Measurements from ENCODE around the gene PACSIN1. TPM values are rescaled to one million over a fixed set of nuclear protein-coding genes. Genes with fewer than 3 reads are reported as not detected.

Gene PACSIN1
- total RNA-seq, 1 experiment from 2014 or later: 7.0 TPM

DNA sequence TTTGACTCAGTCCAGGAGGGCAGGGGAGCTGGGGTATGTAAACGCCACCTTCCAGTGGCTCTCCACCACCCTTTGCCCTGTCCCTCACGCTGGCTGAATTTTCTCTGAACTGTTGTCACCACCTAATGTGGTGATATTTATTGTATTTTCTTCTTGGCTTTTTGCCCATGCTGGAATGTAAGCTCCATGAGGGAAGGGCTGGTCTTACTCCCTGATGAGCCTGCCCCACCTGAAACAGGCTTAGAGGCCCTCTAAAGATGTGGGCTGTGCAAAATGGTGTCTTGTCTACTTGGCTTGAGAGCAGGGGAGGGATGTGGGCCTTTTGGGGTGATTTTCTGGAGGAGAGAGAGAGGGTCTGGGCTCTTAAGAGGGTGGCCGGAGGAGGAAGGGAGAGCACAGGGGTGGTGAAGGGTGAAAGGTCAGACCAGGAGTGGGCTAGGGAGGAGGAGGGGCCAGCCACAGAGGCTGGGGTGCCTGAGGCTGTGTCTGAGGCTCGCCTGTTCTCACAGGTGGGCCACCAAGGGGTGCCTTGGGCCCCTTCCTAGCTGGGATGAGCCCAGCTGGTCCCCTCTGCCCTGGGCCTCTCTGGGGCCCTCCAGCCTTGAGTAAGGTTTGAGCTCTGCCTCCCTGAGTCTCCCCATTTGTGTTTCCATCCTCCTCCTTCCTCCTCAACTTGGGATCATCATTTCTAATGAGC, 52.9 kb downstream of the PACSIN1 start:
- Histone ChIP-seq H4K91ac (ENCODE audit: insufficient read length, low read depth, low read length) (no peak overlapping the region), H2BK20ac (ENCODE audit: low read depth, low read length, poor library complexity, severe bottlenecking) (no peak overlapping the region), H3K27me3 (ENCODE audit: insufficient read depth, low read length) (no peaks in the 10 kb centered on the region), H3K79me1 (ENCODE audit: insufficient read depth, low read depth, low read length, poor library complexity, severe bottlenecking) (no peaks in the 10 kb centered on the region), H3K4me1 (ENCODE audit: insufficient read depth, low read length) (peaks cover 1% of the 10 kb centered on the region; the same call in 1 of the 2 replicates), H3K18ac (ENCODE audit: insufficient read length, low read depth, low read length) (no peak overlapping the region), H3K23ac (ENCODE audit: insufficient read length, low read depth, low read length) (no peak overlapping the region), H3K56ac (ENCODE audit: insufficient read length, low read depth, low read length) (no peak overlapping the region), H4K5ac (ENCODE audit: insufficient read length, low read depth, low read length) (no peak overlapping the region), H2AK5ac (ENCODE audit: insufficient read length, low read length) (no peak overlapping the region), H3K9ac (ENCODE audit: extremely low read depth, insufficient read length, low read length) (no peak overlapping the region), H3T11ph (ENCODE audit: low read length) (no peak overlapping the region), H3K23me2 (ENCODE audit: insufficient read length, low read depth, low read length, poor library complexity, severe bottlenecking) (peaks cover 9% of the 10 kb centered on the region), H3K4me2 (ENCODE audit: insufficient read depth, insufficient read length, low read length) (no peak overlapping the region), H3K79me2 (ENCODE audit: insufficient read depth, low read length) (no peaks in the 10 kb centered on the region), H3K14ac (ENCODE audit: insufficient read depth, low read length) (no peak overlapping the region), H2BK120ac (ENCODE audit: low read depth, low read length, poor library complexity, severe bottlenecking) (no peak overlapping the region), H2BK5ac (ENCODE audit: insufficient read length, low read length) (no peak overlapping the region), H3K9me3 (ENCODE audit: control insufficient read depth, low read depth, low read length) (no peaks in the 10 kb centered on the region), H2AFZ (ENCODE audit: low read length) (no peak overlapping the region), H2BK12ac (ENCODE audit: insufficient read length, low read depth, low read length) (no peak overlapping the region), H2BK15ac (ENCODE audit: low read depth, low read length) (no peak overlapping the region), H3K4ac (ENCODE audit: low read depth, low read length) (no peak overlapping the region), H4K20me1 (ENCODE audit: control insufficient read depth, insufficient read depth, insufficient read length) (no peaks in the 10 kb centered on the region), H3K27ac (ENCODE audit: insufficient read length, low read depth, low read length) (no peak overlapping the region), H4K8ac (replicated peaks; ENCODE audit: insufficient read length, low read depth, low read length) (no peak overlapping the region)
- Mint-ChIP-seq H3K27me3 (ENCODE audit: low read depth) (peaks cover 17% of the 10 kb centered on the region), H3K36me3 (ENCODE audit: insufficient read depth in 1 of 3, low read depth in 3 of 3) (no peaks in the 10 kb centered on the region), H3K9me3 (no peaks in the 10 kb centered on the region), H3K4me3 (no peak overlapping the region), H3K4me1 (peaks cover 15 to 32% of the 10 kb centered on the region in 2 experiments), H3K27ac (no peak overlapping the region; a peak in 1 of 7 replicates)
- WGBS (ENCODE audit: extremely low coverage, insufficient read length, low lambda C conversion rate): no CpG with 5 or more reads among the region's 4 CpGs
- TF ChIP-seq, protein P1, sequence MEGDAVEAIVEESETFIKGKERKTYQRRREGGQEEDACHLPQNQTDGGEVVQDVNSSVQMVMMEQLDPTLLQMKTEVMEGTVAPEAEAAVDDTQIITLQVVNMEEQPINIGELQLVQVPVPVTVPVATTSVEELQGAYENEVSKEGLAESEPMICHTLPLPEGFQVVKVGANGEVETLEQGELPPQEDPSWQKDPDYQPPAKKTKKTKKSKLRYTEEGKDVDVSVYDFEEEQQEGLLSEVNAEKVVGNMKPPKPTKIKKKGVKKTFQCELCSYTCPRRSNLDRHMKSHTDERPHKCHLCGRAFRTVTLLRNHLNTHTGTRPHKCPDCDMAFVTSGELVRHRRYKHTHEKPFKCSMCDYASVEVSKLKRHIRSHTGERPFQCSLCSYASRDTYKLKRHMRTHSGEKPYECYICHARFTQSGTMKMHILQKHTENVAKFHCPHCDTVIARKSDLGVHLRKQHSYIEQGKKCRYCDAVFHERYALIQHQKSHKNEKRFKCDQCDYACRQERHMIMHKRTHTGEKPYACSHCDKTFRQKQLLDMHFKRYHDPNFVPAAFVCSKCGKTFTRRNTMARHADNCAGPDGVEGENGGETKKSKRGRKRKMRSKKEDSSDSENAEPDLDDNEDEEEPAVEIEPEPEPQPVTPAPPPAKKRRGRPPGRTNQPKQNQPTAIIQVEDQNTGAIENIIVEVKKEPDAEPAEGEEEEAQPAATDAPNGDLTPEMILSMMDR (conservative IDR thresholded peaks at IDR 0.05): no peak
- no peak for DNase-seq
